GM12878 (cell line): Measurements from ENCODE around the gene MROH8. TPM values are rescaled to one million over a fixed set of nuclear protein-coding genes. Genes with fewer than 3 reads are reported as not detected.

Experiments
- ATAC-seq: fragments of 200-7000 bp; cut with Tn5 transposase; 3 replicates; pipeline ENCODE4 v1.9.1; 2020; ENCODE audit warnings: mild to moderate bottlenecking, moderate library complexity
- BruUV-seq: library from RNA; stranded (reverse); fragments of 400-500 nt; replicated peaks from 2 replicates; lab custom pipeline; 2021; lab: Mats Ljungman, UMichigan
- CTCF ChIA-PET: fragments of 300-600 bp; sonication (Branson Sonifier 250); formaldehyde crosslinking; extraction: SDS; loops from one replicate; lab custom pipeline; 2021; ENCODE audit warnings: inconsistent platforms; lab: Yijun Ruan, JAX
- POLR2A ChIA-PET: fragments of 350-600 bp; formaldehyde crosslinking; extraction: SDS; loops from one replicate; lab custom pipeline; 2021; ENCODE audit warnings: inconsistent platforms; lab: Charles Lee
- RAD21 ChIA-PET: fragments of 300-600 bp; sonication (Branson Sonifier 250); formaldehyde crosslinking; loops from one replicate; lab custom pipeline; 2023; ENCODE audit warnings: antibody characterized with exemption; ENCODE audit not compliant: unreplicated experiment; lab: Charles Lee
- SMC1A ChIA-PET: fragments of 300-600 bp; sonication (Branson Sonifier 250); formaldehyde crosslinking; loops from one replicate; lab custom pipeline; 2023; ENCODE audit not compliant: unreplicated experiment, uncharacterized antibody; lab: Charles Lee
- DNase-seq: peaks from one replicate; pipeline ENCODE4 v3.0.0-alpha.2; 2011; ENCODE audit warnings: low read depth, low spot score
- FAIRE-seq: peaks from 3 replicates; lab custom pipeline; 2011; peaks lifted over from hg19 to GRCh38; lab: Jason Lieb, UNC
- H2AFZ ChIP-seq: 2 replicates; pipeline ENCODE4 v1.6.0; 2011; ENCODE audit warnings: low read depth, low read length, control low read depth; ENCODE audit not compliant: control insufficient read depth
- H3K27ac ChIP-seq: 2 replicates; pipeline ENCODE4 v1.5.1; 2011; ENCODE audit warnings: control low read depth; ENCODE audit not compliant: control insufficient read depth, insufficient read depth
- H3K27me3 ChIP-seq, 2 experiments: replicated peaks in 1 of 2; 2 replicates each; pipeline versions ENCODE4 v1.6.0 to v1.6.1; 2011; ENCODE audit warnings: low read length in 1 of 2; ENCODE audit not compliant: control insufficient read depth in 2 of 2, insufficient read depth in 2 of 2
- H3K36me3 ChIP-seq, 2 experiments: 2 replicates each; pipeline ENCODE4 v1.5.1; 2011; ENCODE audit warnings: low read length in 1 of 2; ENCODE audit not compliant: control insufficient read depth in 2 of 2, insufficient read depth in 2 of 2
- H3K4me1 ChIP-seq: 2 replicates; pipeline ENCODE4 v1.6.1; 2011; ENCODE audit warnings: mild to moderate bottlenecking, low read length, moderate library complexity, mixed read lengths; ENCODE audit not compliant: control insufficient read depth, insufficient read depth
- H3K4me2 ChIP-seq: 2 replicates; pipeline ENCODE4 v1.6.0; 2011; ENCODE audit warnings: control low read depth; ENCODE audit not compliant: control insufficient read depth, insufficient read depth
- H3K4me3 ChIP-seq: fragments of 200-600 bp; sonication (generic); 2 replicates; pipeline ENCODE4 v1.5.1; 2016
- H3K79me2 ChIP-seq: 2 replicates; pipeline ENCODE4 v1.6.0; 2011; ENCODE audit warnings: low read length; ENCODE audit not compliant: control insufficient read depth, insufficient read depth
- H3K9ac ChIP-seq: 2 replicates; pipeline ENCODE4 v1.8.0; 2011; ENCODE audit warnings: low read length, control low read depth, mixed read lengths; ENCODE audit not compliant: control insufficient read depth, insufficient read depth
- H3K9me3 ChIP-seq: replicated peaks from 3 replicates; pipeline ENCODE4 v1.5.1; 2011; ENCODE audit warnings: mild to moderate bottlenecking, low read length; ENCODE audit not compliant: control insufficient read depth, insufficient read depth
- H4K20me1 ChIP-seq: 2 replicates; pipeline ENCODE4 v1.6.0; 2011; ENCODE audit not compliant: control insufficient read depth, insufficient read depth
- BMI1 ChIP-seq: fragments of 450-650 bp; IDR thresholded peaks from 2 replicates; pipeline ENCODE4 v1.6.1; 2016; ENCODE audit warnings: mild to moderate bottlenecking, moderate library complexity, borderline replicate concordance
- DPF2 ChIP-seq: fragments of 450-650 bp; IDR thresholded peaks from 2 replicates; pipeline ENCODE4 v1.6.1; 2017; ENCODE audit warnings: mild to moderate bottlenecking
- KDM1A ChIP-seq: fragments of 200-600 bp; sonication (generic); IDR thresholded peaks from 2 replicates; pipeline ENCODE4 v1.6.1; 2016; ENCODE audit warnings: borderline replicate concordance
- MYC ChIP-seq: IDR thresholded peaks from 2 replicates; pipeline ENCODE4 v1.6.1; 2011; ENCODE audit warnings: mild to moderate bottlenecking, low read length, moderate library complexity, inconsistent platforms; ENCODE audit not compliant: insufficient read depth, insufficient replicate concordance, insufficient read length, severe bottlenecking
- NR2C1 ChIP-seq: fragments of 450-650 bp; IDR thresholded peaks from 2 replicates; pipeline ENCODE4 v1.6.1; 2017; ENCODE audit warnings: antibody characterized with exemption, mild to moderate bottlenecking, moderate library complexity
- NR2C2 ChIP-seq: IDR thresholded peaks from 2 replicates; pipeline ENCODE4 v1.6.1; 2011; ENCODE audit warnings: borderline replicate concordance, low read depth; ENCODE audit not compliant: control insufficient read depth, insufficient read length
- SPI1 ChIP-seq: IDR thresholded peaks from 2 replicates; pipeline ENCODE4 v1.6.1; 2011; ENCODE audit warnings: low read depth, mild to moderate bottlenecking, low read length, moderate library complexity, borderline replicate concordance; ENCODE audit not compliant: insufficient read depth
- SREBF2 ChIP-seq: IDR thresholded peaks from 2 replicates; pipeline ENCODE4 v1.6.1; 2012; ENCODE audit warnings: mild to moderate bottlenecking, low read length
- SUPT20H ChIP-seq: IDR thresholded peaks from 2 replicates; pipeline ENCODE4 v1.6.1; 2011; ENCODE audit warnings: low read depth, mild to moderate bottlenecking, low read length, moderate library complexity, borderline replicate concordance; ENCODE audit not compliant: control insufficient read depth
- TCF12 ChIP-seq: IDR thresholded peaks from 2 replicates; pipeline ENCODE4 v1.6.1; 2011; ENCODE audit warnings: low read depth, mild to moderate bottlenecking, low read length
- ZNF274 ChIP-seq: IDR thresholded peaks from one replicate; pipeline ENCODE4 v1.8.0; 2011; ENCODE audit not compliant: insufficient read length, insufficient read depth
- WGBS: methylation state at CpG from one replicate; pipeline ENCODE4 v1.1.6; 2016; ENCODE audit warnings: low lambda C conversion rate; ENCODE audit not compliant: insufficient replicate concordance, insufficient coverage; ENCODE audit errors: missing lambda C conversion rate; 5-methylcytosine and 5-hydroxymethylcytosine counted together
- in situ Hi-C: fragments of 300-500 bp; cut with MboI; formaldehyde crosslinking; loops from 9 replicates; pipeline ENCODE4 v1.14.3; 2018; ENCODE audit warnings: mixed read lengths
- intact Hi-C: fragments of 100-400 bp; cut with micrococcal nuclease; formaldehyde crosslinking; loops from one replicate; pipeline ENCODE4 v1.14.2; 2022; ENCODE audit not compliant: unreplicated experiment
- polyA plus RNA-seq, 11 experiments: library from polyadenylated mRNA; depleted of rRNA in 4 of 11; unstranded in 6 of 11; stranded (reverse) in 5 of 11; fragments of >200 nt; fragmentation: Nextera tagmentation in 4 of 11; fragmentation: Illumina TruSeq in 1 of 11; extraction: Ambion mirVana in 4 of 11; extraction: Trizol in 1 of 11; gene quantifications; 1 replicate in 1 of 11; 2 replicates in 10 of 11; pipeline versions ENCODE4 v1.2.1 to v1.2.3, GENCODE V29; 2011 to 2016; ENCODE audit warnings: inconsistent platforms in 2 of 11, missing spikeins in 2 of 11, low read depth in 1 of 11
- total RNA-seq, 4 experiments: library from RNA; depleted of rRNA in 3 of 4; stranded (reverse); fragments of >200 nt in 3 of 4; fragmentation: Illumina TruSeq in 1 of 4; extraction: Trizol in 1 of 4; gene quantifications; 2 replicates each; pipeline versions ENCODE4 v1.2.1 to v1.2.3, GENCODE V29; 2013 to 2021
- TF ChIP-seq, protein P1 (sequence below): fragments of 450-650 bp; IDR thresholded peaks from 2 replicates; pipeline ENCODE4 v1.6.1; 2016; ENCODE audit warnings: mild to moderate bottlenecking
- TF ChIP-seq, protein P2 (sequence below): IDR thresholded peaks from 2 replicates; pipeline ENCODE4 v1.6.1; 2012; ENCODE audit warnings: low read depth, low read length, improper control_type of control experiment
- TF ChIP-seq, protein P3 (sequence below): fragments of 450-650 bp; IDR thresholded peaks from 2 replicates; pipeline ENCODE4 v1.6.1; 2017; ENCODE audit warnings: borderline replicate concordance

The MROH8 gene
- total and polyA plus RNA-seq, 10 of the 15 experiments (the other 5 are each of a cell fraction or from before 2014, with no cell fraction given) = 0.16 to 2.8 (median 1.8) TPM

DNA sequence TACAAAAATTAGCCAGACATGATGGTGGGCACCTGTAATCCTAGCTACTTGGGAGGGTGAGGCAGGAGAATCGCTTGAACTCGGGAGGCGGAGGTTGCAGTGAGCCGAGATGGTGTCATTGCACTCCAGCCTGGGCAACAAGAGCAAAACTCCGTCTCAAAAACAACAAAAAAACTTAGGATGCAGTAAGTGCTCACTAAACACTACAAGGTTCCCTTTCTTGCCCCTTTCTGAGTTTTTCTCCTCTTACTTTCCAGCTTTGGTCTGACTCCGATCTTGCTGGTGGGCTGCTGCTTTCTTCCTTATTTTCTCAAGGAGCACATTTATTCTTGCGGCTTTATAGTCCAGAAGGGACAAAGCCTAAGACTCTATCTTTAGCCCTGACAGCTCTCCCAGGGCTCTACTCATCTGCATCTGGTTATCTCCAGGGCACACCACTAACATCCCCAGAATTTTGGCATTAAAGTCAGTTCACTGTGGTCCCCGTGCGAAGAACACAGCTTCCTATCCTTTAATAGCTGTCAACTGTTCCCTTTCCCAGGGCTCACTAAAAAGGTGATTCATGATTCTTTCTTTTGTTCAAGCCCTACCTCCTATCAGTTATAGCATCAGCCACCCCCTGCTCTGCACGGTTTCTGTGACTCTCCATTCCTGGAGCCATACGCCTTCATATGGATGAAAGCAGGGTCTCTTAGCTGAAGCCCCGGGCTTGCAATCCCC is 17.4 kb downstream of the MROH8 start (continued):
- TF ChIP-seq, protein P1, sequence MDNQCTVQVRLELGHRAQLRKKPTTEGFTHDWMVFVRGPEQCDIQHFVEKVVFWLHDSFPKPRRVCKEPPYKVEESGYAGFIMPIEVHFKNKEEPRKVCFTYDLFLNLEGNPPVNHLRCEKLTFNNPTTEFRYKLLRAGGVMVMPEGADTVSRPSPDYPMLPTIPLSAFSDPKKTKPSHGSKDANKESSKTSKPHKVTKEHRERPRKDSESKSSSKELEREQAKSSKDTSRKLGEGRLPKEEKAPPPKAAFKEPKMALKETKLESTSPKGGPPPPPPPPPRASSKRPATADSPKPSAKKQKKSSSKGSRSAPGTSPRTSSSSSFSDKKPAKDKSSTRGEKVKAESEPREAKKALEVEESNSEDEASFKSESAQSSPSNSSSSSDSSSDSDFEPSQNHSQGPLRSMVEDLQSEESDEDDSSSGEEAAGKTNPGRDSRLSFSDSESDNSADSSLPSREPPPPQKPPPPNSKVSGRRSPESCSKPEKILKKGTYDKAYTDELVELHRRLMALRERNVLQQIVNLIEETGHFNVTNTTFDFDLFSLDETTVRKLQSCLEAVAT = no peak
- no peak for TF ChIP-seq NR2C1
- no peak for TF ChIP-seq BMI1
- no peak for TF ChIP-seq SREBF2
- no peak for TF ChIP-seq DPF2

DNA sequence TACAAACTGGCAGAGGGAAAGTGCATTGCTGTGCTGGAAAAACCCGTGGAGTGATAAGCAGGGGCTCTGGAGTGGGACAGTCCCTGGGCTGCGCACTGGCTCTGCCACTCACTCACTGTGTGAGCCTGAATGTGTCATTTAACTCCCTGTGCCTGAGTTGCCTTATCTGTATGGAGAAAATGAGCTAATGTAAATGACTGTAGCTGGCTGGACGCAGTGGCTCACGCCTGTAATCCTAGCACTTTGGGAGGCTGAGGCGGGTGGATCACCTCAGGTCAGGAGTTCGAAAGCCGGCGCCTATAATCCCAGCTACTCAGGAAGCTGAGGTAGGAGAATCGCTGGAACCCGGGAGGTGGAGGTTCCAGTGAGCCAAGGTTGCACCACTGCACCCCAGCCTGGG is 18.7 kb downstream of the MROH8 start:
- ATAC-seq (no peak), DNase-seq (no peak), FAIRE-seq (no peak)
- no peaks in the 10 kb centered on the region for H3K27me3 ChIP-seq
- RAD21 ChIA-PET = no interaction called here
- H3K4me3 ChIP-seq = no peak overlapping the region
- no peaks in the 10 kb centered on the region for H3K36me3 ChIP-seq
- no peaks in the 10 kb centered on the region for H3K4me1 ChIP-seq
- no TSS peak for BruUV-seq
- H3K27ac ChIP-seq = no peak overlapping the region
- H4K20me1 ChIP-seq = no peaks in the 10 kb centered on the region
- H3K9ac ChIP-seq = no peak overlapping the region
- intact Hi-C loops = no loop called here
- CTCF ChIA-PET = interaction anchor here (0.9 kb wide), 1 partner anchor 31 kb away, joined by 3 read pairs; no protein-coding TSS in a partner anchor
- POLR2A ChIA-PET = interaction anchor here (0.7 kb wide), 1 partner anchor 37 kb away, joined by 5 read pairs; no protein-coding TSS in a partner anchor
- WGBS = 64% methylated on average over 10 of the region's 10 CpGs
- in situ Hi-C loops = no loop called here
- H3K9me3 ChIP-seq = no peaks in the 10 kb centered on the region
- no peak overlapping the region for H3K4me2 ChIP-seq
- H3K79me2 ChIP-seq = no peaks in the 10 kb centered on the region
- TF ChIP-seq, protein P2, sequence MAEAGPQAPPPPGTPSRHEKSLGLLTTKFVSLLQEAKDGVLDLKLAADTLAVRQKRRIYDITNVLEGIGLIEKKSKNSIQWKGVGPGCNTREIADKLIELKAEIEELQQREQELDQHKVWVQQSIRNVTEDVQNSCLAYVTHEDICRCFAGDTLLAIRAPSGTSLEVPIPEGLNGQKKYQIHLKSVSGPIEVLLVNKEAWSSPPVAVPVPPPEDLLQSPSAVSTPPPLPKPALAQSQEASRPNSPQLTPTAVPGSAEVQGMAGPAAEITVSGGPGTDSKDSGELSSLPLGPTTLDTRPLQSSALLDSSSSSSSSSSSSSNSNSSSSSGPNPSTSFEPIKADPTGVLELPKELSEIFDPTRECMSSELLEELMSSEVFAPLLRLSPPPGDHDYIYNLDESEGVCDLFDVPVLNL = no peak
- TF ChIP-seq, protein P3, sequence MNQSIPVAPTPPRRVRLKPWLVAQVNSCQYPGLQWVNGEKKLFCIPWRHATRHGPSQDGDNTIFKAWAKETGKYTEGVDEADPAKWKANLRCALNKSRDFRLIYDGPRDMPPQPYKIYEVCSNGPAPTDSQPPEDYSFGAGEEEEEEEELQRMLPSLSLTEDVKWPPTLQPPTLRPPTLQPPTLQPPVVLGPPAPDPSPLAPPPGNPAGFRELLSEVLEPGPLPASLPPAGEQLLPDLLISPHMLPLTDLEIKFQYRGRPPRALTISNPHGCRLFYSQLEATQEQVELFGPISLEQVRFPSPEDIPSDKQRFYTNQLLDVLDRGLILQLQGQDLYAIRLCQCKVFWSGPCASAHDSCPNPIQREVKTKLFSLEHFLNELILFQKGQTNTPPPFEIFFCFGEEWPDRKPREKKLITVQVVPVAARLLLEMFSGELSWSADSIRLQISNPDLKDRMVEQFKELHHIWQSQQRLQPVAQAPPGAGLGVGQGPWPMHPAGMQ = no peak
- no peak for TF ChIP-seq MYC
- TF ChIP-seq TCF12 = no peak
- no peak for TF ChIP-seq BMI1
- no peak for TF ChIP-seq KDM1A
- no peak for TF ChIP-seq SPI1
- no peak for TF ChIP-seq ZNF274
- TF ChIP-seq NR2C2 = no peak
- TF ChIP-seq SUPT20H = no peak
- SMC1A ChIA-PET = no interaction called here
- H2AFZ ChIP-seq = no peak overlapping the region
